ENCODE data around the gene COPS7A. TPM values are rescaled to one million over a fixed set of nuclear protein-coding genes. Genes with fewer than 3 reads are reported as not detected.

COPS7A gene
- total RNA-seq, 2 experiments from 2014 or later, result 51.1 to 71.2 TPM

GRCh38 chr12:6700646-6701051, 23.2 kb upstream of the COPS7A start, which contains the start of gene PIANP:
Gene PIANP (minus strand): TSS chr12:6700815. CDS start chr12:6698061, 2,754 bp downstream.
- Histone ChIP-seq H3K79me2 (ENCODE audit: insufficient read depth, low read depth, low read length) (peaks cover 16% of the 10 kb centered on the region; the same call in 1 of the 2 replicates), H2AFZ (ENCODE audit: low read length) (peak within 1 kb of the TSS; percentile 60; the same call in 1 of the 2 replicates), H3K4me1 (ENCODE audit: insufficient read depth, low read length, poor library complexity, severe bottlenecking) (peaks cover 57% of the 10 kb centered on the region), H3K9me2 (ENCODE audit: insufficient read depth, low read length) (no peaks in the 10 kb centered on the region), H3K4me2 (ENCODE audit: low read length) (peak within 1 kb of the TSS; percentile 93), H3K9me3 (ENCODE audit: low read length) (no peaks in the 10 kb centered on the region), H4K20me1 (ENCODE audit: insufficient read depth, low read length) (no peaks in the 10 kb centered on the region), H3K36me3 (ENCODE audit: insufficient read depth, low read length) (no peaks in the 10 kb centered on the region), H3K4me3 (ENCODE audit: low read depth, low read length, poor library complexity, severe bottlenecking) (peak within 1 kb of the TSS; percentile 69), H3K27ac (ENCODE audit: low read depth, low read length, poor library complexity, severe bottlenecking) (peak within 1 kb of the TSS; percentile 96)
- no peak for TF ChIP-seq CTCF (conservative IDR thresholded peaks at IDR 0.05; ENCODE audit: low read length)
- TF ChIP-seq EZH2phosphoT487 (IDR thresholded peaks at IDR 0.05; ENCODE audit: borderline replicate concordance, low read depth, low read length), result no peak
- POLR2A ChIA-PET, result interaction anchor here (2.9 kb wide), 1 partner anchor 23 kb away, joined by 10 read pairs; the partner anchor contains the start of gene COPS7A
- CTCF ChIA-PET (ENCODE audit: unreplicated experiment), result interaction anchor here (0.6 kb wide), 3 partner anchors 53 to 159 kb away, joined by 3 to 14 read pairs (median 8); partner anchors contain the start of gene ACRBP
- DNase-seq (ENCODE audit: low spot score), result peak; percentile 65
- no TSS peak for BruUV-seq (replicated peaks)
- intact Hi-C loops (cut with micrococcal nuclease; ENCODE audit: unreplicated experiment), result no loop called here

- peaks cover 51% of the 10 kb centered on the region for H3K4me1 ChIP-seq (ENCODE audit: insufficient read depth, low read length, poor library complexity, severe bottlenecking)
- CTCF ChIA-PET (ENCODE audit: unreplicated experiment), result interaction anchor here (0.6 kb wide), 1 partner anchor 54 kb away, joined by 3 read pairs; the partner anchor contains the start of gene ACRBP
- DNase-seq (ENCODE audit: low spot score), result no peak
- H3K36me3 ChIP-seq (ENCODE audit: insufficient read depth, low read length), result no peaks in the 10 kb centered on the region
- no peaks in the 10 kb centered on the region for H3K9me2 ChIP-seq (ENCODE audit: insufficient read depth, low read length)
- intact Hi-C loops (cut with micrococcal nuclease; ENCODE audit: unreplicated experiment), result no loop called here
- peak overlapping the region; percentile 60; the same call in 1 of the 2 replicates for H2AFZ ChIP-seq (ENCODE audit: low read length)
- H4K20me1 ChIP-seq (ENCODE audit: insufficient read depth, low read length), result no peaks in the 10 kb centered on the region
- peak overlapping the region; percentile 93 for H3K4me2 ChIP-seq (ENCODE audit: low read length)
- H3K27ac ChIP-seq (ENCODE audit: low read depth, low read length, poor library complexity, severe bottlenecking), result peak overlapping the region; percentile 96
- POLR2A ChIA-PET, result no interaction called here
- no peaks in the 10 kb centered on the region for H3K9me3 ChIP-seq (ENCODE audit: low read length)
- peaks cover 16% of the 10 kb centered on the region; the same call in 1 of the 2 replicates for H3K79me2 ChIP-seq (ENCODE audit: insufficient read depth, low read depth, low read length)
- no peak for TF ChIP-seq CTCF (conservative IDR thresholded peaks at IDR 0.05; ENCODE audit: low read length)
- no peak for TF ChIP-seq EZH2phosphoT487 (IDR thresholded peaks at IDR 0.05; ENCODE audit: borderline replicate concordance, low read depth, low read length)
- BruUV-seq (replicated peaks), result no TSS peak
- H3K4me3 ChIP-seq (ENCODE audit: low read depth, low read length, poor library complexity, severe bottlenecking), result peak overlapping the region; percentile 69
These were observed 22.6 kb upstream of the COPS7A start for GRCh38 chr12:6701078-6701768.
